Measurements from ENCODE around the gene ECD.
"Not testable (repeated sequence)": the region's sequence is repeated elsewhere in the genome, so short reads cannot be mapped to it uniquely, and the experiment has no call there.

The ECD gene

DNA sequence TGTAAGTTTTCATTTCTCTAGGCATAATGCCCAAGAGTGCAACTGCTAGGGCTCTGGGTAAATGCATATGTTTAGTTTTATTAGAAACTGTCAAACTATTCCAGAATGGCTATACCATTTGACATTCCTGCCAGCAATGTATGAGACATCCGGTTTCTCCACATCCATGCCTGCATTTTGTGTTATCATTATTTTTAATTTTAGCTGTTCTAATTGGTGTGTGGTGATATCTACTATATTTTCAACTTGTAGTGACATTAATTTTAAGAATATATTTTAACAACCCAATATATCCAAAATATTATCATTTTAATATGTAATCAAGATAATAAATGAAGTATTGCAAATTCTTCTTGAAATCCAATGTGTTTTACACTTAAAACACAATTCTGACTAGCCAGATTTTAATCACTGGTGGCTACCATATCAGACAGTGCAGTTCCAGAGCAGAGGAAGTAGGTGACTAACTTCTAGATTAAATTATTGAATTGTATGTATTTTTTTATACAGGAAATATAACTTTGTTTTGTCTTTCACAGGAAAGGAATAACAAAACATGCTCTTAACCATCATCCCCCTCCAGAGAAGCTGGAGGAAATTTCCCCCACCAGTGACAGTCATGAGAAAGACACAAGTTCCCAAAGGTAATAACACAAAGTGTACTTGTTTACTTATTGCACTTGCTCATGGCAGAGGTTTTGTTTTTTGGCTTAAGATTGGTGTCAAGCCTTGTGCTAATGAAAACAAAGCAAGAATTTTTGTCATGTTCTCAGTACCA is 6.5 kb upstream of the ECD start:
- DNase-seq (ENCODE audit: low spot score), result no peak
- H3K27ac Mint-ChIP-seq, result no peak overlapping the region
- no peak overlapping the region for H3K4me3 Mint-ChIP-seq
- H3K4me1 Mint-ChIP-seq (ENCODE audit: low read depth), result peaks cover under 1% of the 10 kb centered on the region
- peaks cover 6% of the 10 kb centered on the region for H3K36me3 Mint-ChIP-seq (ENCODE audit: low read depth)
- no peaks in the 10 kb centered on the region for H3K27me3 Mint-ChIP-seq (ENCODE audit: low read depth)
- H3K9me3 Mint-ChIP-seq, result no peaks in the 10 kb centered on the region

DNA sequence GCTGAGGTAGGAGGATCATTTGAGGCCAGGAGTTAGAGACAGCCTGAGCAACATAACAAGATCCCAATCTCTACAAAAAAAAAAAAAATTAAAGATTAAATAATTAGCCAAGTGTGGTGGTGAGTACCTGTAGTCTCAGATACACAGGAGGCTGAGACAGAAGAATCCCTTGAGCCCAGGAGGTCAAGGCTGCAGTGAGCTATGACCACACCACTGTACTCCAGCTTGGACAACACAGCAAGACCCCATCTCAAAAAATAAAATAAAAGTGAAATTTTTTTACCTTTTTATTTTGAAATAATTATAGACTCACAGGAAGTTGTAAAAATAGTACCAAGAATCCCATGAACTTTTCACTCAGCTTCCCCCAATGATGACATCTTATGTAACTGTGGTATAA is 5.1 kb upstream of the ECD start:
- Mint-ChIP-seq H3K27me3 (ENCODE audit: low read depth) (no peaks in the 10 kb centered on the region), H3K4me1 (ENCODE audit: low read depth) (peaks cover 8% of the 10 kb centered on the region), H3K9me3 (no peaks in the 10 kb centered on the region), H3K36me3 (ENCODE audit: low read depth) (peaks cover 9% of the 10 kb centered on the region), H3K4me3 (no peak overlapping the region), H3K27ac (no peak overlapping the region)
- no peak for DNase-seq (ENCODE audit: low spot score)

- no peak for DNase-seq (ENCODE audit: low spot score)
- Mint-ChIP-seq H3K4me3 (peak overlapping the region; percentile 54), H3K4me1 (ENCODE audit: low read depth) (peaks cover 31% of the 10 kb centered on the region), H3K36me3 (ENCODE audit: low read depth) (peaks cover 16% of the 10 kb centered on the region), H3K27ac (peak overlapping the region; percentile 26), H3K27me3 (ENCODE audit: low read depth) (no peaks in the 10 kb centered on the region), H3K9me3 (no peaks in the 10 kb centered on the region)
These were observed 1.5 kb upstream of the ECD start for GRCh38 chr10:73169320-73169719.

DNA sequence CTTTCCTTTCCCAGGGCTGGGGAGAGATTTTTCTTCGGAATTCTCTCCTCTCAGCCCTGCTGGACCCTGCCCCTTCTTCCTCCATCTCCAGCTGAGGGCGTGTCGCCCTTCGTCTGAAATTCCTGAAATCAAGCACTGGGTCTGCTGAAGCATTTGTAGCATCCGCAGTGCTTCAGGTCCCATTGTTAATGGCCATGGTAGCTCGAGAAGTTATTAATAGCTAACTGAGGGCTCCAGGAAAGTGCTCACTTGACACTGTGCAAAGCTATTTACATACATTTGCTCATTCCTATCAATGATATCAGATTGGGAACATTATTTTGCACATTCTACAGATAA is 626 bp upstream of the ECD start:
- peaks cover 34% of the 10 kb centered on the region for H3K4me1 Mint-ChIP-seq (ENCODE audit: low read depth)
- DNase-seq (ENCODE audit: low spot score), result no peak
- peak overlapping the region; percentile 91 for H3K27ac Mint-ChIP-seq
- H3K36me3 Mint-ChIP-seq (ENCODE audit: low read depth), result peaks cover 20% of the 10 kb centered on the region
- H3K9me3 Mint-ChIP-seq, result no peaks in the 10 kb centered on the region
- peak overlapping the region; percentile 92 for H3K4me3 Mint-ChIP-seq
- H3K27me3 Mint-ChIP-seq (ENCODE audit: low read depth), result no peaks in the 10 kb centered on the region

DNA sequence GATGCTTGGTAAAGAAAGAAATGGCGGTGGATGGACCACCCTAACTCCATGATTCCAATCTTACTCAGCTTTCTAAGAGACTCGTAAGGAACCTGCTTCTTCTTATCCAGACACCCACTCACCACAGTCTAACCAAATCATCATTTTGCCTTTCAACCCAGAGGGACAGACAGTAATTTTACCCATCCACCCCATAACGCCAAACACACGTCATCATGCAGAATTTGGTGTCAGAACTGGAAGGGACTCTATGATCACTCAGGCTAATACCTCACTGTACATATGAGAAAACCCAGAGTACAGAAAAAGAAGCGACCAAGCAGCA is 388 bp downstream of the ECD start:
- Mint-ChIP-seq H3K27ac (peak overlapping the region; percentile 100), H3K9me3 (no peaks in the 10 kb centered on the region), H3K4me1 (ENCODE audit: low read depth) (peaks cover 39% of the 10 kb centered on the region), H3K27me3 (ENCODE audit: low read depth) (no peaks in the 10 kb centered on the region), H3K4me3 (peak overlapping the region; percentile 100), H3K36me3 (ENCODE audit: low read depth) (peaks cover 24% of the 10 kb centered on the region)
- DNase-seq (ENCODE audit: low spot score), result peak; percentile 19

- Mint-ChIP-seq H3K4me1 (ENCODE audit: low read depth) (peaks cover 42% of the 10 kb centered on the region), H3K36me3 (ENCODE audit: low read depth) (peaks cover 28% of the 10 kb centered on the region), H3K4me3 (peak overlapping the region; percentile 100), H3K27ac (peak overlapping the region; percentile 100), H3K9me3 (no peaks in the 10 kb centered on the region), H3K27me3 (ENCODE audit: low read depth) (no peaks in the 10 kb centered on the region)
- no peak for DNase-seq (ENCODE audit: low spot score)
These were observed 836 bp downstream of the ECD start for GRCh38 chr10:73166972-73167371.

GRCh38 chr10:73163096-73163495 is 4.7 kb downstream of the ECD start:
- Mint-ChIP-seq H3K9me3 (no peaks in the 10 kb centered on the region), H3K4me1 (ENCODE audit: low read depth) (peaks cover 52% of the 10 kb centered on the region), H3K27me3 (ENCODE audit: low read depth) (no peaks in the 10 kb centered on the region), H3K27ac (peak overlapping the region; percentile 12), H3K4me3 (no peak overlapping the region), H3K36me3 (ENCODE audit: low read depth) (peaks cover 42% of the 10 kb centered on the region)
- no peak for DNase-seq (ENCODE audit: low spot score)

- Mint-ChIP-seq H3K36me3 (ENCODE audit: low read depth) (peaks cover 39% of the 10 kb centered on the region), H3K9me3 (no peaks in the 10 kb centered on the region), H3K27me3 (ENCODE audit: low read depth) (no peaks in the 10 kb centered on the region), H3K4me3 (no peak overlapping the region), H3K27ac (no peak overlapping the region), H3K4me1 (ENCODE audit: low read depth) (peaks cover 40% of the 10 kb centered on the region)
- DNase-seq (ENCODE audit: low spot score), result no peak
These were observed 6.1 kb downstream of the ECD start for GRCh38 chr10:73161662-73162061.

DNA sequence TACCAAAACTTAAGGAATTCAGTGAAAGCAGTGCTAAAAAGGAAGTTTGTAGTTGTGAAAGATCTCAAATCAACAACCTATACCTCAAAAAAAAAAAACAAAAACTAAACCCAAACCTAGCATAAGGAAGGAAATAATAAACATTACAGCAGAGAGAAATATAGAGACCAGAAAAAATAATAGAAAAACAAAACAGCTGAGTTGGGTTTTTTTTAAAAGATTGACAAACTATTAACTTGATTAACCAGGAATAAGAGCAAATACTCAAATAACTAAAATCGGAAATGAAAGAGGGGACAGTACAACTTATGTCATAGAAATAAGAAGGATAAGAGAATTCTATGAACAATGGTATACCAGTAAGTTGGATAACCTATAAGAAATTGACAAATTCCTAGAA is 6.7 kb downstream of the ECD start:
- H3K27me3 Mint-ChIP-seq (ENCODE audit: low read depth), result no peaks in the 10 kb centered on the region
- no peaks in the 10 kb centered on the region for H3K9me3 Mint-ChIP-seq
- H3K4me1 Mint-ChIP-seq (ENCODE audit: low read depth), result peaks cover 34% of the 10 kb centered on the region
- H3K27ac Mint-ChIP-seq, result no peak overlapping the region
- no peak for DNase-seq (ENCODE audit: low spot score)
- H3K4me3 Mint-ChIP-seq, result no peak overlapping the region
- peaks cover 41% of the 10 kb centered on the region for H3K36me3 Mint-ChIP-seq (ENCODE audit: low read depth)

DNA sequence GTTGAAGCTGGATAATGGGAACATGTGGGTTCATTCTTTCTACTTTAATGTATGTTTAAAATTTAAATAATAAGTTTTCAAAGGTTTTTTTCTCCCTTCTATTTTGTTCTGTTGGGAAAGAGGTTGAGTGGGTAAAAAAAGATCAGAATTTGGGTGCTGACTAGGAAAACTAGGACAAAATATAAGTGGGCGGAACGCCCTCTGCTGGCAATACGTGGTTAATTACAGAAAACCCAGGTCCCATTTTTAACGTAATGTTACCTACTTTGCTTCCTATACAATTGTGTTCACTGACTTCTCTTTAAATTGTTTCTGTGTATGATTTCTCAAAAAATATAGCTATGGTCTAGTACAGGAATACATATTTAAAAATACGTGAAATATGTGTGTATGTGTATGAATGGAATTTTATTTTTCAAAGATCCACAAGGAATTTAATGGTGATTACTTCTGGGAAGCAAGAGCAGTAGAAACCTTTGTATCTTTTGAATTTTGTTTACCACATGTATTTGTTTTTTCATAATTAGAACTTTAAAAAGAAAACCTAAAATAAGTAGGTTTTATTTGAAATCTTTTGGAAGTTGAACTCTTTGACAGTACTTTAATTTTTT is 8.7 kb downstream of the ECD start:
- Mint-ChIP-seq H3K27ac (no peak overlapping the region), H3K27me3 (ENCODE audit: low read depth) (no peaks in the 10 kb centered on the region), H3K4me3 (no peak overlapping the region), H3K9me3 (no peaks in the 10 kb centered on the region), H3K36me3 (ENCODE audit: low read depth) (peaks cover 48% of the 10 kb centered on the region), H3K4me1 (ENCODE audit: low read depth) (peaks cover 28% of the 10 kb centered on the region)
- peak; percentile 25 for DNase-seq (ENCODE audit: low spot score)

DNA sequence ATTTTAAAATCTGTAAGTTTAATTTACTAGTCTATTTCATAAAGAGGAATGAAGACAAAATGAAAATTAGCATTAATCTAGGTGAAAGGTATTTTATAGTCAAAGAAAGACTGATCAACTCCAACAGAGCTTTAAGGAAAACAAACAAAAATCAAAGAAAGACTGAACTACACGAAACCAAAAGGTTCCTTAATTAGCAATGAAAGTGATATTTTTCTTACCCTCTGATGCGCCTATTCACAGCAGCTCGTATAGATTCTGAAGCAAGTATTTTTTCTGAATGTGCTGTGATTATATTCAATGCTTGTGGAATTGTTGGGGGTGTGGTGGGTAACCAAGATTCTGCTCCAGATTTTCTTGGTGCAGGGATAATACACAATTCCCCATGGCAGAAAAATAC is 11.8 kb downstream of the ECD start:
- no peak overlapping the region for H3K4me3 Mint-ChIP-seq
- no peak for DNase-seq (ENCODE audit: low spot score)
- peaks cover 9% of the 10 kb centered on the region for H3K4me1 Mint-ChIP-seq (ENCODE audit: low read depth)
- no peaks in the 10 kb centered on the region for H3K27me3 Mint-ChIP-seq (ENCODE audit: low read depth)
- no peak overlapping the region for H3K27ac Mint-ChIP-seq
- H3K36me3 Mint-ChIP-seq (ENCODE audit: low read depth), result peaks cover 50% of the 10 kb centered on the region
- peaks cover 3% of the 10 kb centered on the region for H3K9me3 Mint-ChIP-seq

DNA sequence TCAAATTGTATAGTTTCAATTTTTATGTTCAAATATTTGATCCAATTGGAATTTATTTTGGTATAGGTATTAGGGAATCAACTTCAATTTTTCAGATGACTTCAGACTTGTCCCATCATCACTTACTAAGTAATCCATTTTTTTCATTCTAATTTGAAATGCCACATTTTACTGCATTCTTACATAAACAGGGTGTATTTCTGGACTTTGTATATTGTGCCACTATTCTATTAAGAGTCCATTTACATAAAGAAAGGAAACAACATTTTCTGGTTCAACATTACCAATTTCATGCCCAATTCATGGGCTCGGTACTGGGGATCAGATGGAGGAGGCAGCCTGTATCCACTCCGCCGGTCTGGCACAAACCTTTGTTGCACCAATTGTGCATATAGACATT is 15.8 kb downstream of the ECD start:
- no peak overlapping the region for H3K27ac Mint-ChIP-seq
- DNase-seq (ENCODE audit: low spot score), result no peak
- H3K9me3 Mint-ChIP-seq, result peaks cover 3% of the 10 kb centered on the region
- H3K27me3 Mint-ChIP-seq (ENCODE audit: low read depth), result no peaks in the 10 kb centered on the region
- H3K4me3 Mint-ChIP-seq, result no peak overlapping the region
- peaks cover 58% of the 10 kb centered on the region for H3K36me3 Mint-ChIP-seq (ENCODE audit: low read depth)
- no peaks in the 10 kb centered on the region for H3K4me1 Mint-ChIP-seq (ENCODE audit: low read depth)

DNA sequence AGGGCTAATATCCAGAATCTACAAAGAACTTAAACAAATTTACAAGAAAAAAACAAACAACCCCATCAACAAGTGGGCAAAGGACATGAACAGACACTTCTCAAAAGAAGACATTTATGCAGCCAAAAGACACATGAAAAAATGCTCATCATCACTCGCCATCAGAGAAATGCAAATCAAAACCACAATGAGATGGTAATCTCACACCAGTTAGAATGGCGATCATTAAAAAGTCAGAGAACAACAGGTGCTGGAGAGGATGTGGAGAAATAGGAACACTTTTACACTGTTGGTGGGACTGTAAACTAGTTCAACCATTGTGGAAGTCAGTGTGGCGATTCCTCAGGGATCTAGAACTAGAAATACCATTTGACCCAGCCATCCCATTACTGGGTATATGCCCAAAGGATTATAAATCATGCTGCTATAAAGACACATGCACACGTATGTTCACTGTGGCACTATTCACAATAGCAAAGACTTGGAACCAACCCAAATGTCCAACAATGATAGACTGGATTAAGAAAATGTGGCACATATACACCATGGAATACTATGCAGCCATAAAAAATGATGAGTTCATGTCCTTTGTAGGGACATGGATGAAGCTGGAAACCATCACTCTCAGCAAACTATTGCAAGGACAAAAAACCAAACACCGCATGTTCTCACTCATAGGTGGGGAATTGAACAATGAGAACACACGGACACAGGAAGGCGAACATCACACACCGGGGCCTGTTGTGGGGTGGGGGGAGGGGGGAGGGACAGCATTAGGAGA is 17.0 kb downstream of the ECD start:
- H3K36me3 Mint-ChIP-seq (ENCODE audit: low read depth), result peaks cover 54% of the 10 kb centered on the region
- not testable (repeated sequence) for H3K9me3 Mint-ChIP-seq; H3K27me3 Mint-ChIP-seq (ENCODE audit: low read depth); H3K4me3 Mint-ChIP-seq; H3K27ac Mint-ChIP-seq; H3K4me1 Mint-ChIP-seq (ENCODE audit: low read depth); DNase-seq (ENCODE audit: low spot score)

- Mint-ChIP-seq H3K4me3 (no peak overlapping the region), H3K36me3 (ENCODE audit: low read depth) (peaks cover 42% of the 10 kb centered on the region), H3K27me3 (ENCODE audit: low read depth) (no peaks in the 10 kb centered on the region), H3K4me1 (ENCODE audit: low read depth) (no peaks in the 10 kb centered on the region), H3K27ac (no peak overlapping the region), H3K9me3 (no peaks in the 10 kb centered on the region)
- no peak for DNase-seq (ENCODE audit: low spot score)
These were observed 26.2 kb downstream of the ECD start for GRCh38 chr10:73141603-73142002.
